Neutrophil (primary cell): Measurements from ENCODE around the gene PIGC.
"Not testable (repeated sequence)": the region's sequence is repeated elsewhere in the genome, so short reads cannot be mapped to it uniquely, and the experiment has no call there.

Source experiments
- H3K27ac ChIP-seq: fragments of 200-600 bp; sonication (generic); 2 replicates; pipeline ENCODE4 v1.5.1; 2016; ENCODE audit warnings: mild to moderate bottlenecking, moderate library complexity
- H3K27me3 ChIP-seq: fragments of 200-600 bp; sonication (generic); 2 replicates; pipeline ENCODE4 v1.6.0; 2016; ENCODE audit warnings: mild to moderate bottlenecking
- H3K36me3 ChIP-seq: fragments of 200-600 bp; sonication (generic); 2 replicates; pipeline ENCODE4 v1.5.1; 2017
- H3K4me1 ChIP-seq, 2 experiments: fragments of 200-600 bp in 1 of 2; sonication (generic) in 1 of 2; 1 replicate in 1 of 2; 2 replicates in 1 of 2; pipeline versions ENCODE4 v1.5.1 to v1.6.1; 2013 to 2016; ENCODE audit warnings: low read depth in 1 of 2, low read length in 1 of 2, mild to moderate bottlenecking in 1 of 2, moderate library complexity in 1 of 2; ENCODE audit not compliant: control insufficient read depth in 1 of 2, insufficient read depth in 1 of 2
- H3K4me3 ChIP-seq, 2 experiments: fragments of 200-600 bp in 1 of 2; sonication (generic) in 1 of 2; 1 replicate in 1 of 2; 2 replicates in 1 of 2; pipeline ENCODE4 v1.5.1; 2013 to 2016; ENCODE audit warnings: low read depth in 1 of 2, low read length in 1 of 2, mild to moderate bottlenecking in 1 of 2, moderate library complexity in 1 of 2
- H3K9me3 ChIP-seq: fragments of 200-600 bp; sonication (generic); 2 replicates; pipeline ENCODE4 v1.5.1; 2016
- TF ChIP-seq, protein P1 (sequence below): fragments of 200-600 bp; sonication (generic); IDR thresholded peaks from 2 replicates; pipeline ENCODE4 v1.5.1; 2016; ENCODE audit warnings: antibody characterized with exemption

PIGC gene

GRCh38 chr1:172448995-172449584, 5.2 kb upstream of the PIGC start:
- peak overlapping the region; percentile 59 for H3K27ac ChIP-seq

GRCh38 chr1:172447641-172448040, 3.8 kb upstream of the PIGC start:
- Histone ChIP-seq H3K4me3 (no peak overlapping the region), H3K9me3 (no peaks in the 10 kb centered on the region), H3K27me3 (no peaks in the 10 kb centered on the region), H3K27ac (peak overlapping the region; percentile 59), H3K4me1 (peaks cover 54 to 57% of the 10 kb centered on the region in 2 experiments), H3K36me3 (no peaks in the 10 kb centered on the region)
- TF ChIP-seq, protein P1, sequence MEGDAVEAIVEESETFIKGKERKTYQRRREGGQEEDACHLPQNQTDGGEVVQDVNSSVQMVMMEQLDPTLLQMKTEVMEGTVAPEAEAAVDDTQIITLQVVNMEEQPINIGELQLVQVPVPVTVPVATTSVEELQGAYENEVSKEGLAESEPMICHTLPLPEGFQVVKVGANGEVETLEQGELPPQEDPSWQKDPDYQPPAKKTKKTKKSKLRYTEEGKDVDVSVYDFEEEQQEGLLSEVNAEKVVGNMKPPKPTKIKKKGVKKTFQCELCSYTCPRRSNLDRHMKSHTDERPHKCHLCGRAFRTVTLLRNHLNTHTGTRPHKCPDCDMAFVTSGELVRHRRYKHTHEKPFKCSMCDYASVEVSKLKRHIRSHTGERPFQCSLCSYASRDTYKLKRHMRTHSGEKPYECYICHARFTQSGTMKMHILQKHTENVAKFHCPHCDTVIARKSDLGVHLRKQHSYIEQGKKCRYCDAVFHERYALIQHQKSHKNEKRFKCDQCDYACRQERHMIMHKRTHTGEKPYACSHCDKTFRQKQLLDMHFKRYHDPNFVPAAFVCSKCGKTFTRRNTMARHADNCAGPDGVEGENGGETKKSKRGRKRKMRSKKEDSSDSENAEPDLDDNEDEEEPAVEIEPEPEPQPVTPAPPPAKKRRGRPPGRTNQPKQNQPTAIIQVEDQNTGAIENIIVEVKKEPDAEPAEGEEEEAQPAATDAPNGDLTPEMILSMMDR = no peak

More at GRCh38 chr1:172448995-172449584, 5.2 kb upstream of the PIGC start:
- TF ChIP-seq, protein P1 = no peak
- Histone ChIP-seq H3K27me3 (no peaks in the 10 kb centered on the region), H3K36me3 (no peaks in the 10 kb centered on the region), H3K4me3 (no peak overlapping the region), H3K9me3 (no peaks in the 10 kb centered on the region), H3K4me1 (peaks cover 47 to 51% of the 10 kb centered on the region in 2 experiments)

- no peak overlapping the region for H3K27ac ChIP-seq
- H3K36me3 ChIP-seq = no peaks in the 10 kb centered on the region
- TF ChIP-seq, protein P1 = no peak
- no peaks in the 10 kb centered on the region for H3K27me3 ChIP-seq
- no peaks in the 10 kb centered on the region for H3K9me3 ChIP-seq
- H3K4me1 ChIP-seq = peaks cover 59 to 60% of the 10 kb centered on the region in 2 experiments
- H3K4me3 ChIP-seq = no peak overlapping the region
Measured at GRCh38 chr1:172446547-172446946, 2.7 kb upstream of the PIGC start.

GRCh38 chr1:172442843-172443565, 865 bp downstream of the PIGC start:
- Histone ChIP-seq H3K27me3 (no peaks in the 10 kb centered on the region), H3K9me3 (no peaks in the 10 kb centered on the region), H3K36me3 (peaks cover 7% of the 10 kb centered on the region), H3K4me1 (peaks cover 43 to 49% of the 10 kb centered on the region in 2 experiments), H3K27ac (peak overlapping the region; percentile 75), H3K4me3 (peak overlapping the region; percentile 72 to 74)
- TF ChIP-seq, protein P1 = no peak

DNA sequence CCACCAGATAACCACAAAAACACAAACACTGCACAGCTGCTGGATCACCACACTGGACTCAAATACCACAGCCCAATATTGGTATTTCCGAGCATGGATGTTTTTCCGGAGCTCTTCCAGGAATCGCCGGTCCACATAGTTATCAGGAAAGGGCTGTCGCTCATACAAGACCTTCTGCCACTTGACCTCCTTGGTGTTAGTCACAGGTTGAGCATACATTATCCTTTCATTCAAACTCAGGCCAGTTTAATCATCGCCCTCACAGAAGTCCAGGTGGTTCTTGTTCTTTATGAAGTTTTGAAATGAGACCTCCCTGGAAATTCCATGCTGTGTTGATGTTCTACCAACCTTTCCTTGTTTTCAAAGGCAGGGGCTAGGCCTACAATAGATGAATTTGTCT, 1.5 kb downstream of the PIGC start:
- H3K27me3 ChIP-seq = no peaks in the 10 kb centered on the region
- H3K36me3 ChIP-seq = peaks cover 7% of the 10 kb centered on the region
- no peak overlapping the region for H3K4me3 ChIP-seq
- peaks cover 37 to 43% of the 10 kb centered on the region in 2 experiments for H3K4me1 ChIP-seq
- no peaks in the 10 kb centered on the region for H3K9me3 ChIP-seq
- peak overlapping the region; percentile 61 for H3K27ac ChIP-seq
- TF ChIP-seq, protein P1 = no peak

- not testable (repeated sequence) for H3K27ac ChIP-seq, H3K36me3 ChIP-seq, H3K9me3 ChIP-seq, H3K27me3 ChIP-seq, H3K4me3 ChIP-seq
- peaks cover 15 to 17% of the 10 kb centered on the region in 2 experiments for H3K4me1 ChIP-seq
Measured at GRCh38 chr1:172437183-172437582, 6.7 kb downstream of the PIGC start.
